Omental fat pad (tissue), 4 donors: Measurements from ENCODE around the gene SPATA31C1. TPM values are rescaled to one million over a fixed set of nuclear protein-coding genes. Genes with fewer than 3 reads are reported as not detected.

Experiments
- ATAC-seq: fragments of 150-250 bp; one replicate; pipeline ENCODE4 v1.9.1; 2016; ENCODE audit warnings: mild to moderate bottlenecking, moderate library complexity; ENCODE audit not compliant: low FRiP score
- DNase-seq: peaks from one replicate; pipeline ENCODE4 v3.0.0-alpha.2; 2019; ENCODE audit warnings: low spot score
- total RNA-seq, 4 donors: library from RNA; depleted of rRNA; stranded (reverse); fragments of >200 nt; gene quantifications; one replicate each; pipeline ENCODE4 v1.1.0, GENCODE V29; 2016
- TF ChIP-seq, protein P1 (sequence below), 3 donors: fragments of 450-650 bp; IDR thresholded peaks; one replicate each; pipeline ENCODE4 v1.5.1; 2016 to 2017; ENCODE audit warnings: antibody characterized with exemption in 3 of 3, mild to moderate bottlenecking in 3 of 3, moderate library complexity in 2 of 3

Gene SPATA31C1
- total RNA-seq, 4 donors from 2014 or later = not detected

DNA sequence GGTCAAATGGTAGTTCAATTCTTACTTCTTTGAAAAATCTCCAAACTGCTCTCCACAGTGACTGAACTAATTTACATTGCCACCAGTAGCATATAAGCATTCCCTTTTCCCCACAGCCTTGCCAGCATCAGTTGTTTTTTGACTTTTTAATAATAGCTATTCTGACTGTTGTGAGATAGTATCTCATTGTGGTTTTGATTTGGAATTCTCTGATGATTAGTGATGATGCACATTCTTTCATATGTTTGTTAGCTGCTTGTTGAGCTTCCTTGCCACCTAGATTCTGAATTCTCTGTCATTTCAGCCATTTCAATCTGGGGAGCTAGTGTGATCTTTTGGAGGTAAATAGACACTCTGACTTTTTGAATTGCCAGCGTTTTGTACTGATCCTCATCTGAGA, 32.5 kb downstream of the SPATA31C1 start:
- ATAC-seq (no peak), DNase-seq (no peak)
- TF ChIP-seq, protein P1, sequence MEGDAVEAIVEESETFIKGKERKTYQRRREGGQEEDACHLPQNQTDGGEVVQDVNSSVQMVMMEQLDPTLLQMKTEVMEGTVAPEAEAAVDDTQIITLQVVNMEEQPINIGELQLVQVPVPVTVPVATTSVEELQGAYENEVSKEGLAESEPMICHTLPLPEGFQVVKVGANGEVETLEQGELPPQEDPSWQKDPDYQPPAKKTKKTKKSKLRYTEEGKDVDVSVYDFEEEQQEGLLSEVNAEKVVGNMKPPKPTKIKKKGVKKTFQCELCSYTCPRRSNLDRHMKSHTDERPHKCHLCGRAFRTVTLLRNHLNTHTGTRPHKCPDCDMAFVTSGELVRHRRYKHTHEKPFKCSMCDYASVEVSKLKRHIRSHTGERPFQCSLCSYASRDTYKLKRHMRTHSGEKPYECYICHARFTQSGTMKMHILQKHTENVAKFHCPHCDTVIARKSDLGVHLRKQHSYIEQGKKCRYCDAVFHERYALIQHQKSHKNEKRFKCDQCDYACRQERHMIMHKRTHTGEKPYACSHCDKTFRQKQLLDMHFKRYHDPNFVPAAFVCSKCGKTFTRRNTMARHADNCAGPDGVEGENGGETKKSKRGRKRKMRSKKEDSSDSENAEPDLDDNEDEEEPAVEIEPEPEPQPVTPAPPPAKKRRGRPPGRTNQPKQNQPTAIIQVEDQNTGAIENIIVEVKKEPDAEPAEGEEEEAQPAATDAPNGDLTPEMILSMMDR (IDR thresholded peaks at IDR 0.05) = no peak

DNA sequence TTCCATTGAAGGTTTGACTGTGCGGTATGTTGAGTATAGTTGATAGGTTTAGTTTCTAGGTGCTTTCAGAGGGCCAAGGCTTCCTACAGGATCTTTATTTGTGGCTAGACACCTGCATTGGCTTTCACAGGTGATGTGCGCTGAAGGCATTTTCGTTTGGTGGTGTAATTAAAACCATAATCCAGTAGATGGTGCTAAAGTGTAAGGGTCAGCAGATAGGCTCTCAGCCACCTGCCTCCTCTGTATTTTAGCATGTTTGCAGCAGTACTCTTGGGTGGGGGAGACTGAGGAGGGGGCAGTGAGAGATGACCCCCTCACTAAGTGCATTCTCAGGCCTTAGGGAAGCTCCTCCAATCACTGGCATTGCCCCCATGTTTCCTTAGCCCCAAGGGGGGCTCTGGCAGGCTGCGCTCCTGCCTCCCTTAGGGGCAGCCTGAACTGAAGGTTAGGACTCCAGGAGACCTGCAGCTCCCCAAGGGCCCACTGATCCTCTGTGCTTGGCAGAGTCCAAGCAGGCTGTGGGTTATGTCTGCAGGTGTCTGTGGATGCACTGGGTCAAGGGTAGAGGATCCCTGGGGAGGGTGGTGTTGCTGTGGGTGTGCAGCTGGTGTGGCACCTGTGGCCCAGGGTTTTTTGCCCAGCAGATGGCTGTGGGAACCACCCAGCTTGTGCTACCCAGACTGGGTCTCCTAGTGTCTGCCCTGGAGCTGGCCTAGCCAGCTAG, 33.2 kb downstream of the SPATA31C1 start:
- ATAC-seq (no peak), DNase-seq (no peak)
- TF ChIP-seq, protein P1 (IDR thresholded peaks at IDR 0.05) = no peak

DNA sequence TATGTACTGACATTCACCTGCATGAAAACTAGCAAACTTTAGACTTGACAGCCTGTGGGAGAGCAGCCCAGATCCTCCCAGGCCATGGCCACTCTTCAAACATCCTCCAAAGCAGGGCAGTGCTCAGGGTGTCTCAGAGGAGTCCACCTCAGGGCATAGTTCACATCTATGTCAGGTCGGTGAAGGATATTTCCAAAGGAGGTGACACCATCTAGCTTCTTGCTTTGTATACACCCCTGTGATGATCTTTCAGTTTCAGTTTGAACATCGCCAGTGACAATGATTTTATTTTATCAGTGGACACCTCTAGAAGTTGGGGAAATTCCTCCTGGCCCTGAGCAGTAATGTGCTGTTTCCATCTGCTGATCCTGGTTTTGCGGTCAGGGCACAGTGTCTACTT, 36.5 kb downstream of the SPATA31C1 start:
- no peak for DNase-seq
- no peak for ATAC-seq
- TF ChIP-seq, protein P1 (IDR thresholded peaks at IDR 0.05) = no peak

DNA sequence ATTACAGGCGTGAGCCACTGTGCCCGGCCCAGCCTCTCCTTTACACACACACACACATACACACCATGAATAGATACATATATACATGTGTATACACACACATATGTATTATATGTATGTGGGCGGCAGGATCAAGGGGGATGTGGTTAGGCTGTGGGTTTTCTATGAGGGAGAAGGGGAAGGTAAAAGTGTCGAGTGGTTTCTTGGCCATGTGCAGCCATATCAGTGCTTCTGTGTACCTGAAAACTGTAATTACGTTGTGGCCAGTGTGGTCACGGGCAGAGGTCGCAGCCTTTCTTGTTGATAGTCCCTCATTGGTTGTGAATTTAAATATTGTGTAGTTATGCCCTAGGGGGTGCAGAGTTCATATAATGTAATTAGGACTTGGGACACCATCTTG, 40.1 kb downstream of the SPATA31C1 start:
- no peak for DNase-seq

DNA sequence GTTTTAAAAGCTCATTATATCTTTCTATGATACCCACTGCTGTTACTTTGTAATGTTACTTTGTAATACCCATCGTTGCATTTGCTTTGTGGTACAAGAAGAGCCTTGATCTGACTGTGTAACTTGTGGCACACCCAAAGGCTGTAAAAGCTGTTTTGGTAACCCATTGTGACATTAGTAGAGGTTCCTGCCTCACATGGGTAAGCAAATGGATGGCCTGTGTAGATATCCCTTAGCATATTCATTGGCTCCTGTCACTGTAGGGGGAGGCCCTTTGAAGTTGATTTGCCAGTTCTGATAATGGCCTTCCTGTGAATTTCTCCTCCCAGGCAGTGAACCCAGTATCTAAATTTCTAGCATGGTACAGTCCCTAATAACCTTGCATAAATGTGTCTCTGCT, 40.8 kb downstream of the SPATA31C1 start:
- DNase-seq (no peak), ATAC-seq (no peak)
- TF ChIP-seq, protein P1 (IDR thresholded peaks at IDR 0.05) = no peak

More for the DNA sequence above, 40.1 kb downstream of the SPATA31C1 start:
- ATAC-seq = no peak
- TF ChIP-seq, protein P1 (IDR thresholded peaks at IDR 0.05) = no peak

DNA sequence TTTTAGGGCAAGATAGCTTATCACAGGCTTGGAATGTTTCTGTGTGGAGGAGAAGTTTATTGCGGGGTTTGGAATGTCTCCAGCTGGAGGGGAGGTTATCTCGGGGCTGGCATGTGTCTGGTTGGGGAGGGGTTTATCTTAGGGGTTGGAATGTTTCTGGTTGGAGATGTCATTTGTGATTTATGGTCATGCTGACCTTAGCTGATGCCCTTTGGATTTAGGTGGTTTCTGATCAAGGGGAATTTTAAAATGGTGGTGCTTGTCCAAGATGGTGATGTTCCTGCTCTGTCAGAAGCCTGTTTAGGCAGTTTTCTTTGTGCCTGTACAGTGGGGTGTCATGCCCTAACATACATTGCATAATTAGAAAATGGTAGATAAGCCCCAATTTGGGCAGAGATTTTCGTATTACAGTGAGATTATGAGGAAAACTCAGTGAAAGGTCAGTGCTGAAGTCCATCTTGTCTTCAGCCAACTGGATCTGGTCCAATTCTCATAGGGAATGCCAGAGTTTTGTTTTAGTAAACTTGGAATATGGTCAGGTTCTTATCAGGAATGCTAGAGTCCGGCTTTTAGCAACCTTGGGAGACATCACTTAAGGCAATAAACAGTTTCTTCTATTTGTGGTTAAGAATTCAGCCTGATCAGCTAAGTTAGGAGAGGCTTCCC, 42.3 kb downstream of the SPATA31C1 start:
- DNase-seq (no peak), ATAC-seq (peak; percentile 37)
- TF ChIP-seq, protein P1 (IDR thresholded peaks at IDR 0.05) = no peak

DNA sequence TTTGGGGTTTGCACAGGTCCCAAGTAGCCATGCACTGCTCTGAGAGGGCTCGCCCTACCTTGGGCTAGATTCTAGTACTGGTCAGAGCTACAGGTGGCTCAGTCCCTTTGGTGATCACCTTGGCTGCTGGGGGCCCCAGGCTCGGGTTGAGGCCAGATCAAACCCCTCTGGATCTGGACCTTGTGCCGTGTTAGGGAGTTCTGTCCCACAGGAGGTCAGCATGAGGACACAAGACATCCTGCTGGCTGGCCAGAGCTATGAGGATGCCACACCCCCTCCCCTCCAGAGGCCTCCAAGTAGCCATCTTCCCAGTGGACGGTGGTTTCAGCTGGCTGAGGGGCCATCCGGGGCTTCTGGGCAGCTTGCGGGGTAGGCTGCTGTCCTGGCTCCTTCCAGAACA, 46.0 kb downstream of the SPATA31C1 start:
- DNase-seq = no peak

More for the DNA sequence above, 46.0 kb downstream of the SPATA31C1 start:
- TF ChIP-seq, protein P1 (IDR thresholded peaks at IDR 0.05) = no peak
- ATAC-seq = no peak
